ENCODE data around the gene CCNJ. TPM values are rescaled to one million over a fixed set of nuclear protein-coding genes. Genes with fewer than 3 reads are reported as not detected.

The CCNJ gene
- total and polyA plus RNA-seq, 9 of the 15 experiments (the other 6 are each of a cell fraction or from before 2014, with no cell fraction given), result 0.69 to 15.7 (median 9.2) TPM

GRCh38 chr10:96043033-96043892, at the start of gene CCNJ (continued):
- no peak; the same call in 1 of the 2 replicates for TF ChIP-seq TFAP4 (CRISPR knock-in tag; IDR thresholded peaks at IDR 0.05; ENCODE audit: borderline replicate concordance)
- TF ChIP-seq RB1 (IDR thresholded peaks at IDR 0.05; ENCODE audit: low read depth), result peak; percentile 57
- no peak for TF ChIP-seq HIVEP1 (CRISPR knock-in tag; IDR thresholded peaks at IDR 0.05)
- no peak for TF ChIP-seq CCAR2 (IDR thresholded peaks at IDR 0.05; ENCODE audit: low read depth, low read length)
- no peak for TF ChIP-seq NCOR1 (IDR thresholded peaks at IDR 0.05)
- peak; percentile 41; the same call in 1 of the 2 replicates for TF ChIP-seq HCFC1 (IDR thresholded peaks at IDR 0.05; ENCODE audit: low read depth, low read length)
- TF ChIP-seq MIER1 (IDR thresholded peaks at IDR 0.05; ENCODE audit: low read depth), result no peak
- TF ChIP-seq NFE2L1 (tag; IDR thresholded peaks at IDR 0.05; ENCODE audit: borderline replicate concordance, low read depth), result no peak
- no peak for TF ChIP-seq ATF3 (IDR thresholded peaks at IDR 0.05)
- no peak for TF ChIP-seq ATF3 (CRISPR knock-in tag; conservative IDR thresholded peaks at IDR 0.05)
- no peak for TF ChIP-seq HNRNPLL (IDR thresholded peaks at IDR 0.05; ENCODE audit: low read depth, low read length, poor library complexity, severe bottlenecking)
- TF ChIP-seq BCOR (IDR thresholded peaks at IDR 0.05), result no peak
- no peak for TF ChIP-seq ZNF282 (CRISPR knock-in tag; IDR thresholded peaks at IDR 0.05)
- no peak for TF ChIP-seq NR2C2 (CRISPR knock-in tag; IDR thresholded peaks at IDR 0.05)
- peak; percentile 60; the same call in 1 of the 2 replicates for TF ChIP-seq NR2C2 (tag; IDR thresholded peaks at IDR 0.05)
- TF ChIP-seq CREB3L1 (IDR thresholded peaks at IDR 0.05; ENCODE audit: borderline replicate concordance, low read depth), result peak; percentile 76; the same call in 1 of the 2 replicates
- no peak for TF ChIP-seq AFF1 (IDR thresholded peaks at IDR 0.05; ENCODE audit: low read depth in 1 of 2, partially characterized antibody in 2 of 2)

Measured in K562 (cell line).